Astrocyte (in vitro differentiated cells and primary cell): ENCODE results near the gene RNF123. TPM values are rescaled to one million over a fixed set of nuclear protein-coding genes. Genes with fewer than 3 reads are reported as not detected.

Experiments
- DNase-seq: peaks from one replicate; pipeline ENCODE4 v3.0.0-alpha.2; 2010; ENCODE audit warnings: low read depth
- FAIRE-seq: peaks from 2 replicates; lab custom pipeline; 2011; peaks lifted over from hg19 to GRCh38; lab: Jason Lieb, UNC
- H2AFZ ChIP-seq: 2 replicates; pipeline ENCODE4 v1.6.0; 2012; ENCODE audit warnings: low read depth, low read length, inconsistent platforms
- H3K27ac ChIP-seq: 2 replicates; pipeline ENCODE4 v1.5.1; 2011; ENCODE audit warnings: low read depth, low read length, inconsistent platforms
- H3K27me3 ChIP-seq: 2 replicates; pipeline ENCODE4 v1.6.0; 2011; ENCODE audit warnings: low read length, inconsistent platforms; ENCODE audit not compliant: insufficient read depth
- H3K36me3 ChIP-seq: 2 replicates; pipeline ENCODE4 v1.5.1; 2011; ENCODE audit warnings: low read length, inconsistent platforms; ENCODE audit not compliant: insufficient read depth
- H3K4me1 ChIP-seq: 2 replicates; pipeline ENCODE4 v1.5.1; 2011; ENCODE audit warnings: low read length, inconsistent platforms; ENCODE audit not compliant: insufficient read depth
- H3K4me2 ChIP-seq: 2 replicates; pipeline ENCODE4 v1.6.0; 2012; ENCODE audit warnings: low read length, inconsistent platforms
- H3K4me3 ChIP-seq: 2 replicates; pipeline ENCODE4 v1.5.1; 2011; ENCODE audit warnings: low read depth, mild to moderate bottlenecking, low read length, inconsistent platforms; ENCODE audit not compliant: insufficient read depth
- H3K79me2 ChIP-seq: 2 replicates; pipeline ENCODE4 v1.6.0; 2012; ENCODE audit warnings: mild to moderate bottlenecking, low read length, inconsistent platforms; ENCODE audit not compliant: insufficient read depth
- H3K9ac ChIP-seq: 2 replicates; pipeline ENCODE4 v1.6.0; 2012; ENCODE audit warnings: mild to moderate bottlenecking, low read length, inconsistent platforms
- H3K9me3 ChIP-seq: 2 replicates; pipeline ENCODE4 v1.5.1; 2012; ENCODE audit warnings: low read depth, mild to moderate bottlenecking, low read length, inconsistent platforms; ENCODE audit not compliant: insufficient read depth
- H4K20me1 ChIP-seq: 2 replicates; pipeline ENCODE4 v1.6.0; 2012; ENCODE audit warnings: low read length, inconsistent platforms; ENCODE audit not compliant: insufficient read depth
- H3K27ac Mint-ChIP-seq: one replicate; pipeline ENCODE4 v1.8.0; 2021; ENCODE audit warnings: mild to moderate bottlenecking, mixed read lengths; ENCODE audit not compliant: unreplicated experiment
- H3K27me3 Mint-ChIP-seq: one replicate; pipeline ENCODE4 v1.8.0; 2021; ENCODE audit warnings: low read depth, mixed read lengths; ENCODE audit not compliant: unreplicated experiment
- H3K36me3 Mint-ChIP-seq: one replicate; pipeline ENCODE4 v1.8.0; 2021; ENCODE audit warnings: low read depth, mixed read lengths; ENCODE audit not compliant: unreplicated experiment
- H3K4me1 Mint-ChIP-seq: one replicate; pipeline ENCODE4 v1.8.0; 2021; ENCODE audit warnings: low read depth, mixed read lengths; ENCODE audit not compliant: unreplicated experiment
- H3K4me3 Mint-ChIP-seq: one replicate; pipeline ENCODE4 v1.8.0; 2021; ENCODE audit warnings: mild to moderate bottlenecking, moderate library complexity, mixed read lengths; ENCODE audit not compliant: unreplicated experiment
- H3K9me3 Mint-ChIP-seq: one replicate; pipeline ENCODE4 v1.8.0; 2021; ENCODE audit warnings: mild to moderate bottlenecking, mixed read lengths; ENCODE audit not compliant: unreplicated experiment
- EZH2 ChIP-seq: IDR thresholded peaks from 2 replicates; pipeline ENCODE4 v1.6.1; 2012; ENCODE audit warnings: mild to moderate bottlenecking, low read length, inconsistent platforms; ENCODE audit not compliant: insufficient read depth
- total RNA-seq: library from RNA; stranded (reverse); gene quantifications from 2 replicates; pipeline ENCODE4 v1.2.1, GENCODE V29; 2021
- TF ChIP-seq, protein P1 (sequence below): IDR thresholded peaks from 2 replicates; pipeline ENCODE4 v1.5.1; 2011; ENCODE audit warnings: low read depth, mild to moderate bottlenecking, inconsistent platforms, low read length, moderate library complexity; ENCODE audit not compliant: insufficient read depth

Gene RNF123
- total RNA-seq, 1 donor from 2014 or later: 40.9 TPM

- H3K36me3 Mint-ChIP-seq: peaks cover 4% of the 10 kb centered on the region
- no peak overlapping the region for H3K4me3 Mint-ChIP-seq
- no peak overlapping the region for H3K4me3 ChIP-seq
- no peaks in the 10 kb centered on the region for H3K4me1 Mint-ChIP-seq
- no peaks in the 10 kb centered on the region for H3K27me3 Mint-ChIP-seq
- FAIRE-seq: no peak
- no peaks in the 10 kb centered on the region for H3K27me3 ChIP-seq
- no peak for DNase-seq
- no peaks in the 10 kb centered on the region for H3K9me3 Mint-ChIP-seq
- no peak overlapping the region for H3K27ac Mint-ChIP-seq
- no peaks in the 10 kb centered on the region for H3K9me3 ChIP-seq
- no peak overlapping the region for H3K4me2 ChIP-seq
- peaks cover 77% of the 10 kb centered on the region for H3K79me2 ChIP-seq
- TF ChIP-seq, protein P1, sequence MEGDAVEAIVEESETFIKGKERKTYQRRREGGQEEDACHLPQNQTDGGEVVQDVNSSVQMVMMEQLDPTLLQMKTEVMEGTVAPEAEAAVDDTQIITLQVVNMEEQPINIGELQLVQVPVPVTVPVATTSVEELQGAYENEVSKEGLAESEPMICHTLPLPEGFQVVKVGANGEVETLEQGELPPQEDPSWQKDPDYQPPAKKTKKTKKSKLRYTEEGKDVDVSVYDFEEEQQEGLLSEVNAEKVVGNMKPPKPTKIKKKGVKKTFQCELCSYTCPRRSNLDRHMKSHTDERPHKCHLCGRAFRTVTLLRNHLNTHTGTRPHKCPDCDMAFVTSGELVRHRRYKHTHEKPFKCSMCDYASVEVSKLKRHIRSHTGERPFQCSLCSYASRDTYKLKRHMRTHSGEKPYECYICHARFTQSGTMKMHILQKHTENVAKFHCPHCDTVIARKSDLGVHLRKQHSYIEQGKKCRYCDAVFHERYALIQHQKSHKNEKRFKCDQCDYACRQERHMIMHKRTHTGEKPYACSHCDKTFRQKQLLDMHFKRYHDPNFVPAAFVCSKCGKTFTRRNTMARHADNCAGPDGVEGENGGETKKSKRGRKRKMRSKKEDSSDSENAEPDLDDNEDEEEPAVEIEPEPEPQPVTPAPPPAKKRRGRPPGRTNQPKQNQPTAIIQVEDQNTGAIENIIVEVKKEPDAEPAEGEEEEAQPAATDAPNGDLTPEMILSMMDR: no peak
- no peak for TF ChIP-seq EZH2
- H2AFZ ChIP-seq: no peak overlapping the region
- no peak overlapping the region for H3K27ac ChIP-seq
- no peaks in the 10 kb centered on the region for H3K4me1 ChIP-seq
- H3K36me3 ChIP-seq: no peaks in the 10 kb centered on the region
- no peak overlapping the region for H3K9ac ChIP-seq
- H4K20me1 ChIP-seq: peaks cover 55% of the 10 kb centered on the region
These were observed 72.3 kb downstream of the RNF123 start for GRCh38 chr3:49761661-49762060.

DNA sequence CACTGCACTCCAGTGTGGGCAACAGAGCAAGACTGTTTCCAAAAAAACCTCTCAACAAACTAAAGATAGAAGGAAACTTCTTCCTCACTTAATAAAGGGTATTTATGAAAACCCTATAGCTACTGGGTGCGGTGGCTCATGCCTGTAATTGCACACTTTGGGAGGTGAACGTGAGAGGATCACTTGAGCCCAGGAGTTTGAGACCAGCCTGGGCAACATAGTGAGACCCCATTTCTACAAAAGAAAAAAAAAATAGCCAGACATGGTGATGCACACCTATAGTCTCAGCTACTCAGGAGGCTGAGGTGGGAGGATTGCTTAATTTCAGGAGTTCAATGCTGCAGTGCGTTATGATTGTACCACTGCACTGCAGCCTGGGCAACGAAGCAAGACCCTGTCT lies 74.6 kb downstream of the RNF123 start:
- TF ChIP-seq, protein P1: no peak
- TF ChIP-seq EZH2: no peak
- Histone ChIP-seq H3K9me3 (no peaks in the 10 kb centered on the region), H3K27me3 (no peaks in the 10 kb centered on the region), H3K4me2 (no peak overlapping the region), H3K4me1 (no peaks in the 10 kb centered on the region), H4K20me1 (peaks cover 53% of the 10 kb centered on the region), H2AFZ (no peak overlapping the region), H3K27ac (no peak overlapping the region), H3K4me3 (no peak overlapping the region), H3K9ac (no peak overlapping the region), H3K36me3 (no peaks in the 10 kb centered on the region), H3K79me2 (peaks cover 77% of the 10 kb centered on the region)
- Mint-ChIP-seq H3K36me3 (peaks cover 4% of the 10 kb centered on the region), H3K4me1 (no peaks in the 10 kb centered on the region), H3K9me3 (no peaks in the 10 kb centered on the region), H3K27ac (no peak overlapping the region), H3K4me3 (no peak overlapping the region), H3K27me3 (no peaks in the 10 kb centered on the region)
- FAIRE-seq (no peak), DNase-seq (no peak)

- H3K36me3 ChIP-seq: no peaks in the 10 kb centered on the region
- no peak for TF ChIP-seq EZH2
- TF ChIP-seq, protein P1: no peak
- Mint-ChIP-seq H3K36me3 (peaks cover 4% of the 10 kb centered on the region), H3K4me1 (peaks cover under 1% of the 10 kb centered on the region), H3K27ac (no peak overlapping the region), H3K27me3 (no peaks in the 10 kb centered on the region), H3K4me3 (no peak overlapping the region), H3K9me3 (no peaks in the 10 kb centered on the region)
- H3K27ac ChIP-seq: no peak overlapping the region
- no peak overlapping the region for H3K4me3 ChIP-seq
- no peak overlapping the region for H3K9ac ChIP-seq
- peaks cover 62% of the 10 kb centered on the region for H4K20me1 ChIP-seq
- no peak for DNase-seq
- H3K27me3 ChIP-seq: no peaks in the 10 kb centered on the region
- no peaks in the 10 kb centered on the region for H3K4me1 ChIP-seq
- peaks cover 89% of the 10 kb centered on the region for H3K79me2 ChIP-seq
- no peak overlapping the region for H3K4me2 ChIP-seq
- no peak for FAIRE-seq
- H2AFZ ChIP-seq: no peak overlapping the region
- H3K9me3 ChIP-seq: no peaks in the 10 kb centered on the region
These were observed 80.0 kb downstream of the RNF123 start for GRCh38 chr3:49769286-49769915.
